ENCODE results near the gene CACNA1G. TPM values are rescaled to one million over a fixed set of nuclear protein-coding genes. Genes with fewer than 3 reads are reported as not detected.
A peak's percentile ranks its signal among the peaks of the same experiment; 100 is the strongest.

Gene CACNA1G
- total RNA-seq, 2 experiments from 2014 or later = not detected

DNA sequence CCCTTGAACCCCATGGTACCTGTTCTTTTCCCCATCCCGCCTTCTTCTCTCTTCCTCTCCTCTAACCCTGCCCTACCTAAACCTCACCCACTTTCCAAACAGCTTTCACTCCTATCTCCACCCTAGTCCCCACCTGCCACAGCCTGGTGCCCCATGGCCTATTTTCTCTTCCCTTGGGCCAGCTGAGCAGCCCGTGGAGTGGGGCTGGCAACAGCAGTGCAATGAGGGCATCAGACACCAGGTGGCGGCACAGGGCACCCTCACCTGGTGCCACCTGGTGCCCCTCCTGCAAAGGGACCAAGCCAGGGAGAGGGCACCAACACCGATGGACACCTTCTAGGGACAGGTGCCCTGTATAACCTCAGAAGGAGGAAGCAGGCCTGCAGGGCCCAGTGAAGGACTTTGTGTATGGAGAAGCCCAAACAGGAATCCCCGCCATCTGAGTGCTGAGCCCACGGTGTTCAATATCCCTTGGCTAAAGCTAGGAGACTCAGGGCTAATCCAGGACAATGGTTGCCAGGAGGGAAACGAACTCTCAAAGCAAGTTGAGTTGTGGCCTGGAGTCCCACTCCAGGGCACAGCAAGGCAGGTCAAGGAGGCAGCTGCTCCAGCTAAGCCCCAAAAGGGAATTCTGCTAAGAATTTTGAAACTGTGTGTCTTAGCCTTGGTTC lies 70.1 kb downstream of the CACNA1G start:
- POLR2A ChIA-PET = no interaction called here
- no peak overlapping the region for H3K27ac Mint-ChIP-seq

DNA sequence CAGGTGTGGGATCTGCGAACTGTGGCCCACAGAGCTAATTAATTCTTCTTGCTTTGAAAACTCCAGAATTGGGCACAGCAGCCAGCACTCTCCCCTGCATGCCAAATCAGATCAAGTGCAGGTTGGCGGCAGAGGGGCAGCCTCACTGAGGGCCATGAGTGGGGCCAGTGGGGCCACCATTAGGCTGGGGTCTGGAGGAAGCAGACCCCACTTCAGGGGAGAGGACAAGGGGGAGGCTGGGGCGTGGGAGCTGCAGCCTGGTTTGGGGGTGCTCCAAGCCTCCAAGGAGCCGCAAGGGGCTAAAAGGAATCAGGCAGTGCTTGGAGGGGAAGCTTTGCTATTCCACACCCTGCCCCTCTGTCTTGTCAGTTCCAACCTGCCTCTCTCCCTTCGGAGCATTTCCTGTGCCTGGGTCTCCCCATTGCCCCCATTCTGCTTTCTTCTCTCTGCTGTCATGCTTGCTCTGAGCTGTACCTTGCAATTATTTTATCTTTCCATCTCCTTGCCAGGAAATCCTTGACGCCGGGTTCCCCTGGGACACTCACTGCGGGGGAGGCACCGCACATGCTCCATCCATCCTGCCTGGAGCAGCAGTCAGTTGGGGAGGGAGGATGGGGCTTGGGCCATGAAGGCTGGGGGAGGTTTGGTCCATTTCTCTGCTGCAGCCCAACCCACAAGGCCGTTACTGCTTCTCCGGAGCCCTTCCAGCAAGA lies 70.8 kb downstream of the CACNA1G start:
- CTCF ChIA-PET = interaction anchor here (0.5 to 3.0 kb wide), 15 partner anchors 9 to 1908 kb away, joined by 3 to 14 read pairs (median 4); no protein-coding TSS in a partner anchor
- Mint-ChIP-seq H3K4me1 (no peaks in the 10 kb centered on the region), H3K9me3 (ENCODE audit: low read depth) (no peaks in the 10 kb centered on the region), H3K4me3 (no peak overlapping the region), H3K27ac (no peak overlapping the region), H3K36me3 (ENCODE audit: low read depth) (no peaks in the 10 kb centered on the region), H3K27me3 (peaks cover 49% of the 10 kb centered on the region)
- POLR2A ChIA-PET = no interaction called here
- intact Hi-C loops (cut with DNase I, micrococcal nuclease) = loop anchor here in 1 of 2 experiments (2.0 kb wide), 1 partner anchor 63 kb away; no protein-coding TSS in a partner anchor
- ATAC-seq = no peak
- DNase-seq = no peak

More for the DNA sequence above, 70.1 kb downstream of the CACNA1G start:
- H3K36me3 Mint-ChIP-seq (ENCODE audit: low read depth) = no peaks in the 10 kb centered on the region
- ATAC-seq = peak; percentile 77
- peak; percentile 80 for DNase-seq
- peaks cover 43% of the 10 kb centered on the region for H3K27me3 Mint-ChIP-seq
- intact Hi-C loops (cut with DNase I, micrococcal nuclease) = loop anchor here (1.0 to 2.0 kb wide), 3 partner anchors 64 to 212 kb away; no protein-coding TSS in a partner anchor
- CTCF ChIA-PET = interaction anchor here (0.6 to 3.0 kb wide), 20 partner anchors 8 to 281 kb away, joined by 3 to 14 read pairs (median 4); partner anchors contain the start of gene CACNA1G
- H3K4me1 Mint-ChIP-seq = no peaks in the 10 kb centered on the region
- H3K4me3 Mint-ChIP-seq = no peak overlapping the region
- H3K9me3 Mint-ChIP-seq (ENCODE audit: low read depth) = no peaks in the 10 kb centered on the region

DNA sequence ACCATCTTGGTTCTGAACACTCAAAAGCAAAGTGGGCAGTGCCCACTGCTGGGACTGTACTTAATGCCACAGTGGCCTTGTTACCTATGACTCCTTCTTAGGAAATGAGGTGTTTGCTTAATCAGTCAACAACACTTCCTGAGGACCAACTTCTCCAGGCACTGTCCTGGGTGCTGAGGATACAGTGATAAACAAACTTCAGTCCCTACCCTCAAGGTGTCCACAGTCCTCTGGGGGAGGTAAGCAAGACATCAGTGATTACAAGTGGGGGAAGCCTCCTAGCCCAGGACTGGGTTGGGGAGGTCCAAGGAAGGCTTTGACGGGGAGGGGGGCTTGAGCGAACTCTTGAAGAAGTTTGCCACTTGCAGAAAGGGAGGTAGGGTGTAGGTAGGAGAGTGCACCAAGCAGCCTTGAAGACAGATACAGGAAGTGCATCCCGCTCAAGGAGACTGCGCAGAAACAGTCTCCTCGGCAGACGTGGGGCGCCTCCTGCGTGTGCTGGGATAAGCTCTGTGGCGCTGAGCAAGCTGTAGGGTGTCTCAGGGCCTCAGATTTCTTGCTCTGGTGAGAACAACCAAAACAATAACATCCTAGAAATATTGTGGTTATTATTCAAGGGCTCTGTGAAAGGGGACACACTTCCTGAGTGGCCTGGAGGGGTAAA lies 71.5 kb downstream of the CACNA1G start:
- H3K4me3 Mint-ChIP-seq = no peak overlapping the region
- DNase-seq = no peak
- no peak for ATAC-seq
- H3K27ac Mint-ChIP-seq = no peak overlapping the region
- no peaks in the 10 kb centered on the region for H3K36me3 Mint-ChIP-seq (ENCODE audit: low read depth)
- ChIA-PET POLR2A (no interaction called here), CTCF (interaction anchor here (0.5 to 3.0 kb wide), 9 partner anchors 8 to 1908 kb away, joined by 3 to 14 read pairs (median 3); no protein-coding TSS in a partner anchor)
- intact Hi-C loops (cut with DNase I, micrococcal nuclease) = loop anchor here in 1 of 2 experiments (2.0 kb wide), 1 partner anchor 63 kb away; no protein-coding TSS in a partner anchor
- no peaks in the 10 kb centered on the region for H3K9me3 Mint-ChIP-seq (ENCODE audit: low read depth)
- H3K4me1 Mint-ChIP-seq = no peaks in the 10 kb centered on the region
- peaks cover 51% of the 10 kb centered on the region for H3K27me3 Mint-ChIP-seq

DNA sequence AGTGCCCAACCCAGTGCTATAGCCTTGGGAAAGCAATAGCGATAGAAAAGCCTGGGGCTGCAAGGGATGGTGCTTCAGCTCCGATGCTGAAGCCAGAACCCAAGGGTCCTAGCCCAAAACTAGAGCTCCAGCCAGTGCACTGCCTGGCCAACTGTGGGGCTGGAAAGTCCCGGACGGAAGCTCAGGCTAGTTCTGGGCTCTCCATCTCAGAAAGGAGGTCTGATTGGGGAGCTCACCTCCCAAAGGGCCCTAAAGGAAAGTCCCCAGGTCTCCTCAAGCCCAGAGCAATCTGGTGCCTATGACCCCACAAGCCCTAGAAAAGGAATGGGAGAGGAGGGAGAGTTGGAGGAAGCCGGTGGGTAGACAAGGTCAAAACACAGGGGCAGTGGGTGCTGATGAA lies 72.1 kb downstream of the CACNA1G start:
- intact Hi-C loops (cut with DNase I, micrococcal nuclease) = no loop called here
- H3K4me3 Mint-ChIP-seq = no peak overlapping the region
- no peaks in the 10 kb centered on the region for H3K9me3 Mint-ChIP-seq (ENCODE audit: low read depth)
- ChIA-PET CTCF (interaction anchor here (0.6 to 1.4 kb wide), 6 partner anchors 47 to 173 kb away, joined by 3 to 4 read pairs (median 4); no protein-coding TSS in a partner anchor), POLR2A (no interaction called here)
- ATAC-seq = no peak
- no peak for DNase-seq
- no peak overlapping the region for H3K27ac Mint-ChIP-seq
- no peaks in the 10 kb centered on the region for H3K36me3 Mint-ChIP-seq (ENCODE audit: low read depth)
- H3K27me3 Mint-ChIP-seq = peaks cover 54% of the 10 kb centered on the region
- no peaks in the 10 kb centered on the region for H3K4me1 Mint-ChIP-seq

DNA sequence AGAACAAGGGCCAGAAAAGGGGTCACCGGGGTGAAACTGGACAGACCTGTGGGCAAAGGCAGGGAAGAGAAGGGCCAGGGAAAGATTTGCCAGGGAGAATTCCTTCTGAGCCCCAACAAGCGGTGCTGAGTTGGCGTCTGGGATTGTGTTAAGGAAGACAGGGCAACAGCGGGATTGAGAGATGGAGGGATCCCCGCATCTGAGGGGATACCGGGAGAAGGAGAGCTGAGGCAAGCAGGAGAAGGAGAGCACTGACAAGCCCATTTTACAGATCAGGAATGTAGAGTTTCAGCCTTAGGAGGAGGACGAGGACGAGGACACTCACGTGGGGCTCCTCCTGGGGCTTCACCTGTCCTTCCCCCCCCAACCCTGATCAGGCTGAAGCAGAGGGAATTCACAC lies 73.2 kb downstream of the CACNA1G start:
- no peaks in the 10 kb centered on the region for H3K4me1 Mint-ChIP-seq
- DNase-seq (no peak), ATAC-seq (no peak)
- H3K9me3 Mint-ChIP-seq (ENCODE audit: low read depth) = no peaks in the 10 kb centered on the region
- H3K36me3 Mint-ChIP-seq (ENCODE audit: low read depth) = no peaks in the 10 kb centered on the region
- H3K27me3 Mint-ChIP-seq = peaks cover 56% of the 10 kb centered on the region
- ChIA-PET CTCF (interaction anchor here (1.4 kb wide), 1 partner anchor 87 kb away, joined by 4 read pairs; no protein-coding TSS in a partner anchor), POLR2A (no interaction called here)
- no peak overlapping the region for H3K4me3 Mint-ChIP-seq
- intact Hi-C loops (cut with DNase I, micrococcal nuclease) = no loop called here
- no peak overlapping the region for H3K27ac Mint-ChIP-seq

DNA sequence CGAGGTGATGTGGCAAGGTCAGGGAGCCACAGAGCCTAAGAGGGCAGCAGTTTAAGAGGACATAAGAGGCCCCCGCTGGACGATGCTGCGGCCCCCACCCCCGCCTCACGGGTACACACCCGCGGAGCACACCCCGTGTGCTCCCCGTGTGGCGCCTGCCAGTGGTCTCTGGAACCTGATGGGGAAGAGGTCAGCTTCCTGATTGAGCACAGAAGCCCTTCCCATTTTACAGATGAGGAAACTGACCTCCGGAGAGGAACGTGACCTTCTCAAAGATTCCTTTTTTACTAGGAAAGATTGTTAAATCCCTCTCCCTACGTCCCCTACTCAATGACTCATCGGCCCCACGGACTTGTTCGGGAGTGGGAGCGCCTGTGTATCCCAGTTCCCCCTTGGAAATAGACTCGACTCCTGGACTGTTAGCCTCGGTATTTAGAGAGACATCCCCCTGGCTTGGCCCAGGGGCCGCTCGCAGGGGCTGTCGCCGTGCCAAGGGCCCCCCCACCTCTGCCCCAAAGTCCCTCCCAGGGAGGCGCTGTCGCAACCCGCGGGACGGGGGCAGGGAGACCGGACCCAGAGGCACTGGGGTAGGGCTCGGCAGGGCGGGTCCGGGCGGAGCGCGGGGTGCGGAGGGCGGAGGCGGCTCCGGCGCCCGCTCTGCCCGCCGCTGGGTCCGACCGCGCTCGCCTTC lies 73.9 kb downstream of the CACNA1G start, which contains the start of gene ABCC3:
Gene ABCC3, plus strand, starts transcription at position 658 of the 691 bp plus-strand sequence. CDS start 56 bp downstream, outside the sequence.
- Mint-ChIP-seq H3K36me3 (ENCODE audit: low read depth) (no peaks in the 10 kb centered on the region), H3K4me1 (no peaks in the 10 kb centered on the region), H3K4me3 (no peak within 1 kb of the TSS), H3K27ac (no peak within 1 kb of the TSS), H3K27me3 (peaks cover 56% of the 10 kb centered on the region), H3K9me3 (ENCODE audit: low read depth) (no peaks in the 10 kb centered on the region)
- intact Hi-C loops (cut with DNase I, micrococcal nuclease) = no loop called here
- CTCF ChIA-PET = no interaction called here
- DNase-seq (no peak), ATAC-seq (no peak)
- POLR2A ChIA-PET = no interaction called here

DNA sequence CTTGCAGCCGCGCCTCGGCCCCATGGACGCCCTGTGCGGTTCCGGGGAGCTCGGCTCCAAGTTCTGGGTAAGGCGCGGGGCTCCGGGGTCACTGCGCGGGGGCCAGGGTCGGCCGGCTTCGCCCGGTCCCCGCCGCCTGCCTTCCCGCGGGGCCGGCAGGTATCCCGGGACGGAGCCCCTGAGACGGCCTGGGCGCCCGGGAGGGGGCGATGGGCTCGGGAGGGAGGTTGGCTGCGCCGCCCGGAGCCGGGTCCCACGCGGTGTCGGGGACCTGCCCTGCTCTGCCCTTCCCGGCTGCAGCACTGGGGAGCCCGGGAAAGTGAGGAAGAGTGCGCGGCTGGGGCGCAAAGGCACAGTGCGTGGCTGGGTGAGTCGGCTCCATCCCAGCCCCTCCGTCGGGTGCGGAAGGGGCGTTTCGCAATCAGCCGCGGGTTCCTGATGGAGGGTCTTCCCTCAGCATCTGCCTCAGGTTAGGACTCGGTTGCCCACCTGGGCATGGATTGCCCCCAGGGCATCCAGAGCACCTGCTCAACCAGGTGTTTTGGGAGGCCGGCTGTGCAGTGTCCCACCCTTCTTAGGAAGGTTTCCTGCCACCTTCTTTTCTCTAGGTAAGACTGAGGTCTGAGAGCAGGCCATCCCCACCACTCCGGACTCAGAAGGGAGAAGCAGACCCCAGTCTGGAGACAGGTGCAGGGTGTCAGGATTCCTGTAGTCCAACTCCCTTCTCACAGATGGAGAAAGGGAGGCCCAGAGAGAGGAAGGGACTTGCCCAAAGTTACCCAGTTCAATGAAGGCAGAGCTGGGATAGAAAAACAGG lies 74.6 kb downstream of the CACNA1G start:
- no peak for ATAC-seq
- ChIA-PET CTCF (interaction anchor here (0.7 to 1.0 kb wide), 2 partner anchors 62 to 79 kb away, joined by 3 read pairs; no protein-coding TSS in a partner anchor), POLR2A (no interaction called here)
- Mint-ChIP-seq H3K4me3 (no peak overlapping the region), H3K27ac (no peak overlapping the region), H3K9me3 (ENCODE audit: low read depth) (no peaks in the 10 kb centered on the region), H3K36me3 (ENCODE audit: low read depth) (no peaks in the 10 kb centered on the region), H3K27me3 (peaks cover 56% of the 10 kb centered on the region), H3K4me1 (no peaks in the 10 kb centered on the region)
- DNase-seq = no peak
- intact Hi-C loops (cut with DNase I, micrococcal nuclease) = no loop called here

DNA sequence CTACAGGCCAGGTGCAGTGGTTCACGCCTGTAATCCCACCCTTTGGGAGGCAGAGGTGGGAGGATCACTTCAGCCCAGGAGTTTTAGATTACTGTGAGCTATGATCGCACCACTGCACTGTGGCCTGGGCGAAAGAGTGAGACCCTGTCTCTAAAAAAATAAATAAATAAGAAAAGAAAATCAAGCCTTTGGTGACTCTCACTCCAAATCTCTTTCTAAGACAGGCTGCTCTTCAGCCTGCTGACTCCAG lies 75.1 kb downstream of the CACNA1G start:
- Mint-ChIP-seq H3K27ac (no peak overlapping the region), H3K36me3 (ENCODE audit: low read depth) (no peaks in the 10 kb centered on the region), H3K4me3 (no peak overlapping the region), H3K9me3 (ENCODE audit: low read depth) (no peaks in the 10 kb centered on the region), H3K27me3 (peaks cover 53% of the 10 kb centered on the region), H3K4me1 (no peaks in the 10 kb centered on the region)
- DNase-seq (no peak), ATAC-seq (no peak)
- intact Hi-C loops (cut with DNase I, micrococcal nuclease) = no loop called here
- POLR2A ChIA-PET = no interaction called here
- CTCF ChIA-PET = interaction anchor here (0.7 to 1.0 kb wide), 2 partner anchors 62 to 79 kb away, joined by 3 read pairs; no protein-coding TSS in a partner anchor

DNA sequence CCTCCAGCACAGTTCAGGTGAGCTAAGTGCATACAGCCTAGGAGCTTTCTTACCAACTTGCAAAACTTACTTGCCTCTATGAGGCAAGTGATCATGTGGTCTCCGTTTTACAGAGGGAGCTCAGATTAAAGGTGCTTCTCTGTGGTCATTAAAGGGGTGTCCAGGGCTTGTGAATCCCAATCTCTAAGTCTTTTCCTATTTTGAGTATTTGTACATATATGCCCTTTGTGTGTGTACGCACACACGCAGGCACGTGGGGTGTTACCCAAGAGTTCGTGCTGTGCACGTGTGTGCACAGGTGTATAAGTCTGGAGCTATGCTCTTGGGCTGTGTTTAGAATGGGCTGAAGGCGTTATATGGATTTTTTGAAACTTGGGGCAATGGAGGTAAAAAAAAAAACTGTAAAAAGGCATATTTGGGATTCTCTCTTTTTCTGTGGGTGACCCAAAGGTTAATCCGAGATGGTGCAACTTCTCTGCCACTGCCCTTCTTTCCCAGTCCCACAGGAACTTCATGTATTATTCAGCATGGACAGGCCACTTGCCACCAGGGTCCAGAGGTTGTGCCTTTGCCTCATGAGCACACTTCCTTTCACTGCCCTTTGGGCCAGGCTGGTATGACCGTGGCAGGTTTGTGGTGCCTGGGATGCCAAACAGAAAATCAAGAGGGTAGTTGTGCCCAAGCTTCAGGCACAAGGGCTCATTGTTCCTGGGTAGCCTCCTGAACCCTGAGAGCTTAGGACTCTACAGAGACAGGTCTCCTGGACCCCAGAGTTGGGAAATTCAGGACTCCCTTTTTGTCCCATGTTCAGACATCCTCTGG lies 75.7 kb downstream of the CACNA1G start:
- no peak overlapping the region for H3K27ac Mint-ChIP-seq
- peaks cover 50% of the 10 kb centered on the region for H3K27me3 Mint-ChIP-seq
- CTCF ChIA-PET = interaction anchor here (0.7 to 4.6 kb wide), 3 partner anchors 9 to 80 kb away, joined by 3 to 31 read pairs (median 3); no protein-coding TSS in a partner anchor
- POLR2A ChIA-PET = no interaction called here
- intact Hi-C loops (cut with DNase I, micrococcal nuclease) = no loop called here
- no peaks in the 10 kb centered on the region for H3K4me1 Mint-ChIP-seq
- no peaks in the 10 kb centered on the region for H3K9me3 Mint-ChIP-seq (ENCODE audit: low read depth)
- no peaks in the 10 kb centered on the region for H3K36me3 Mint-ChIP-seq (ENCODE audit: low read depth)
- H3K4me3 Mint-ChIP-seq = no peak overlapping the region
- ATAC-seq (no peak), DNase-seq (no peak)

DNA sequence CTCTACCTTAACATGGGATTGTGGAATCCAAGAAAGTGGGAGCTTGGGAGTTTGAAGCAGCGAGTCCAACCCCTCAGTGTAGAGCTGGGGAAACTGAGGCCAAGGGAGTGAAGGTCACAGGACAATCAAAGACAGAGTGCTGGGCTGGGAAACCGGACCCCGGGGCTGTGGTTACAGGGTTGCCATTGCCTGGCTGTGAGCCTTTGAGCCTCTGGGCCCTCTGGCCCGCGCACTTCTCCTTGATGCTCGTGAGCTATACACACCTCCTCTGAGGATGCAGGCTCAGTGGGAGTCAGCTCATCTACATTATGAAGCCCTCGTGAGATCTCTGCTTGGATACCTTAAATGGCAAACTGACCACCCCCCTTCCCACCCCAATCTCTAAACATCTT lies 76.3 kb downstream of the CACNA1G start:
- no peaks in the 10 kb centered on the region for H3K9me3 Mint-ChIP-seq (ENCODE audit: low read depth)
- ATAC-seq (no peak), DNase-seq (no peak)
- no peaks in the 10 kb centered on the region for H3K36me3 Mint-ChIP-seq (ENCODE audit: low read depth)
- no peak overlapping the region for H3K27ac Mint-ChIP-seq
- no peaks in the 10 kb centered on the region for H3K4me1 Mint-ChIP-seq
- POLR2A ChIA-PET = no interaction called here
- intact Hi-C loops (cut with DNase I, micrococcal nuclease) = no loop called here
- CTCF ChIA-PET = interaction anchor here (0.8 to 4.6 kb wide), 3 partner anchors 9 to 86 kb away, joined by 3 to 31 read pairs (median 4); no protein-coding TSS in a partner anchor
- peaks cover 46% of the 10 kb centered on the region for H3K27me3 Mint-ChIP-seq
- H3K4me3 Mint-ChIP-seq = no peak overlapping the region

Measured in activated CD4-positive, alpha-beta T cell treated with anti-CD3 and anti-CD28 coated beads for 36 hours (primary cell).